H9 (cell line): ENCODE measurements around the gene DGKG. TPM values are rescaled to one million over a fixed set of nuclear protein-coding genes. Genes with fewer than 3 reads are reported as not detected.

Experiments
- DNase-seq: peaks from one replicate; pipeline ENCODE4 v3.0.0-alpha.2; 2017
- H2AFZ ChIP-seq: one replicate; pipeline ENCODE4 v1.6.1; 2013; ENCODE audit warnings: mild to moderate bottlenecking, low read length, control low read depth, moderate library complexity
- H2AK5ac ChIP-seq: 2 replicates; pipeline ENCODE4 v1.6.1; 2013; ENCODE audit warnings: low read length, control low read depth, mixed read lengths; ENCODE audit not compliant: insufficient read length
- H2BK120ac ChIP-seq: one replicate; pipeline ENCODE4 v1.6.1; 2013; ENCODE audit warnings: low read depth, mild to moderate bottlenecking, low read length, control low read depth, inconsistent platforms; ENCODE audit not compliant: poor library complexity, severe bottlenecking
- H2BK12ac ChIP-seq: 2 replicates; pipeline ENCODE4 v1.6.1; 2013; ENCODE audit warnings: low read length, control low read depth, mixed read lengths, low read depth; ENCODE audit not compliant: insufficient read length
- H2BK15ac ChIP-seq: 2 replicates; pipeline ENCODE4 v1.6.1; 2013; ENCODE audit warnings: low read depth, low read length, control low read depth
- H2BK20ac ChIP-seq: one replicate; pipeline ENCODE4 v1.6.1; 2013; ENCODE audit warnings: low read depth, mild to moderate bottlenecking, low read length, control low read depth, inconsistent platforms; ENCODE audit not compliant: poor library complexity, severe bottlenecking
- H2BK5ac ChIP-seq: 2 replicates; pipeline ENCODE4 v1.6.1; 2013; ENCODE audit warnings: low read length, control low read depth, mixed read lengths; ENCODE audit not compliant: insufficient read length
- H3K14ac ChIP-seq: 2 replicates; pipeline ENCODE4 v1.6.1; 2013; ENCODE audit warnings: low read length, control low read depth; ENCODE audit not compliant: insufficient read depth
- H3K18ac ChIP-seq: 2 replicates; pipeline ENCODE4 v1.6.1; 2013; ENCODE audit warnings: low read depth, mild to moderate bottlenecking, mixed read lengths, low read length, control low read depth; ENCODE audit not compliant: insufficient read length
- H3K23ac ChIP-seq: 2 replicates; pipeline ENCODE4 v1.6.1; 2013; ENCODE audit warnings: low read length, control low read depth, mixed read lengths, low read depth; ENCODE audit not compliant: insufficient read length
- H3K23me2 ChIP-seq: 2 replicates; pipeline ENCODE4 v1.6.1; 2013; ENCODE audit warnings: low read depth, mild to moderate bottlenecking, mixed read lengths, low read length, control low read depth; ENCODE audit not compliant: insufficient read length, poor library complexity, severe bottlenecking
- H3K27ac ChIP-seq: 2 replicates; pipeline ENCODE4 v1.5.1; 2013; ENCODE audit warnings: low read length, control low read depth, mixed read lengths, low read depth; ENCODE audit not compliant: insufficient read length
- H3K27me3 ChIP-seq: 2 replicates; pipeline ENCODE4 v1.6.1; 2013; ENCODE audit warnings: low read length, control low read depth, inconsistent platforms; ENCODE audit not compliant: insufficient read depth
- H3K4ac ChIP-seq: 2 replicates; pipeline ENCODE4 v1.6.1; 2013; ENCODE audit warnings: low read depth, mild to moderate bottlenecking, control low read depth, inconsistent platforms, low read length, moderate library complexity
- H3K4me1 ChIP-seq: 2 replicates; pipeline ENCODE4 v1.6.1; 2013; ENCODE audit warnings: low read length, control low read depth, inconsistent platforms; ENCODE audit not compliant: insufficient read depth
- H3K4me2 ChIP-seq: 2 replicates; pipeline ENCODE4 v1.6.1; 2013; ENCODE audit warnings: low read length, control low read depth, mixed read lengths; ENCODE audit not compliant: insufficient read length, insufficient read depth
- H3K56ac ChIP-seq: 2 replicates; pipeline ENCODE4 v1.6.1; 2013; ENCODE audit warnings: low read depth, mild to moderate bottlenecking, mixed read lengths, low read length, control low read depth; ENCODE audit not compliant: insufficient read length
- H3K79me1 ChIP-seq: 2 replicates; pipeline ENCODE4 v1.6.1; 2013; ENCODE audit warnings: low read depth, mild to moderate bottlenecking, moderate library complexity, low read length, control low read depth, inconsistent platforms; ENCODE audit not compliant: insufficient read depth, poor library complexity, severe bottlenecking
- H3K79me2 ChIP-seq: 2 replicates; pipeline ENCODE4 v1.6.1; 2013; ENCODE audit warnings: low read length, control low read depth, inconsistent platforms; ENCODE audit not compliant: insufficient read depth
- H3K9ac ChIP-seq: 2 replicates; pipeline ENCODE4 v1.6.1; 2013; ENCODE audit warnings: low read length, control low read depth, mixed read lengths; ENCODE audit not compliant: insufficient read length; ENCODE audit errors: extremely low read depth
- H3K9me3 ChIP-seq: one replicate; pipeline ENCODE4 v1.6.1; 2013; ENCODE audit warnings: low read depth, low read length, inconsistent platforms; ENCODE audit not compliant: control insufficient read depth
- H3T11ph ChIP-seq: one replicate; pipeline ENCODE4 v1.6.1; 2013; ENCODE audit warnings: mild to moderate bottlenecking, low read length, control low read depth, inconsistent platforms
- H4K20me1 ChIP-seq: one replicate; pipeline ENCODE4 v1.6.1; 2013; ENCODE audit not compliant: control insufficient read depth, insufficient read length, insufficient read depth
- H4K5ac ChIP-seq: 2 replicates; pipeline ENCODE4 v1.6.1; 2013; ENCODE audit warnings: low read depth, mild to moderate bottlenecking, mixed read lengths, low read length, control low read depth; ENCODE audit not compliant: insufficient read length
- H4K8ac ChIP-seq: replicated peaks from 2 replicates; pipeline ENCODE4 v1.6.1; 2013; ENCODE audit warnings: low read length, control low read depth, mixed read lengths, low read depth; ENCODE audit not compliant: insufficient read length
- H4K91ac ChIP-seq: 2 replicates; pipeline ENCODE4 v1.6.1; 2013; ENCODE audit warnings: low read depth, mild to moderate bottlenecking, moderate library complexity, mixed read lengths, low read length, control low read depth; ENCODE audit not compliant: insufficient read length
- H3K27ac Mint-ChIP-seq, 3 experiments: 2 replicates in 2 of 3; 3 replicates in 1 of 3; pipeline ENCODE4 v1.8.0; 2020 to 2021; ENCODE audit warnings: mixed read lengths in 3 of 3, mild to moderate bottlenecking in 1 of 3, moderate library complexity in 1 of 3
- H3K27me3 Mint-ChIP-seq: 2 replicates; pipeline ENCODE4 v1.8.0; 2021; ENCODE audit warnings: low read depth, mild to moderate bottlenecking, moderate library complexity, mixed read lengths
- H3K36me3 Mint-ChIP-seq, 3 experiments: 2 replicates in 2 of 3; 3 replicates in 1 of 3; pipeline ENCODE4 v1.8.0; 2020 to 2021; ENCODE audit warnings: low read depth in 3 of 3, mixed read lengths in 3 of 3; ENCODE audit not compliant: insufficient read depth in 1 of 3
- H3K4me1 Mint-ChIP-seq, 2 experiments: 2 replicates each; pipeline ENCODE4 v1.8.0; 2020; ENCODE audit warnings: mixed read lengths in 2 of 2
- H3K4me3 Mint-ChIP-seq, 2 experiments: 2 replicates in 1 of 2; 3 replicates in 1 of 2; pipeline ENCODE4 v1.8.0; 2020 to 2021; ENCODE audit warnings: mild to moderate bottlenecking in 2 of 2, mixed read lengths in 2 of 2, moderate library complexity in 1 of 2
- H3K9me3 Mint-ChIP-seq, 2 experiments: 2 replicates in 1 of 2; 3 replicates in 1 of 2; pipeline ENCODE4 v1.8.0; 2020; ENCODE audit warnings: mild to moderate bottlenecking in 2 of 2, mixed read lengths in 2 of 2, moderate library complexity in 1 of 2
- CTCF ChIP-seq: fragments of 200-600 bp; sonication (generic); conservative IDR thresholded peaks from 3 replicates; pipeline ENCODE4 v1.8.0; 2021; ENCODE audit warnings: antibody characterized with exemption, mild to moderate bottlenecking
- WGBS: extraction: QIAGEN DNeasy Blood & Tissue Kit; methylation state at CpG from one replicate; pipeline ENCODE4 v1.1.7; 2013; ENCODE audit warnings: missing lambda C conversion rate, low lambda C conversion rate, mixed read lengths; ENCODE audit not compliant: insufficient read length; ENCODE audit errors: extremely low coverage; 5-methylcytosine and 5-hydroxymethylcytosine counted together
- total RNA-seq: library from RNA; stranded (reverse); gene quantifications from 2 replicates; pipeline ENCODE4 v1.2.1, GENCODE V29; 2021

DGKG gene
- total RNA-seq, 1 experiment from 2014 or later = not detected

- Histone ChIP-seq H3K4me2 (no peak overlapping the region), H2BK5ac (no peak overlapping the region), H2AK5ac (peak overlapping the region; percentile 83), H3K23ac (no peak overlapping the region), H2AFZ (no peak overlapping the region), H3K27me3 (no peaks in the 10 kb centered on the region), H3T11ph (no peak overlapping the region), H3K18ac (no peak overlapping the region), H4K5ac (peak overlapping the region; percentile 17), H4K91ac (no peak overlapping the region), H4K20me1 (no peaks in the 10 kb centered on the region), H2BK15ac (no peak overlapping the region), H3K9ac (no peak overlapping the region), H3K23me2 (no peaks in the 10 kb centered on the region), H2BK20ac (no peak overlapping the region), H2BK120ac (no peak overlapping the region), H3K9me3 (no peaks in the 10 kb centered on the region), H3K4ac (no peak overlapping the region), H3K79me2 (no peaks in the 10 kb centered on the region), H4K8ac (no peak overlapping the region), H3K14ac (no peak overlapping the region; the same call in 1 of the 2 replicates), H3K27ac (no peak overlapping the region), H3K56ac (no peak overlapping the region), H3K79me1 (no peaks in the 10 kb centered on the region), H3K4me1 (peaks cover 7% of the 10 kb centered on the region; the same call in 1 of the 2 replicates), H2BK12ac (no peak overlapping the region)
- Mint-ChIP-seq H3K36me3 (no peaks in the 10 kb centered on the region; a peak in 1 of 7 replicates), H3K27ac (no peak overlapping the region), H3K4me3 (no peak overlapping the region; a peak in 1 of 5 replicates), H3K4me1 (peaks cover 32 to 48% of the 10 kb centered on the region in 2 experiments), H3K27me3 (peaks cover 65% of the 10 kb centered on the region), H3K9me3 (no peaks in the 10 kb centered on the region)
- no peak for DNase-seq
- TF ChIP-seq CTCF = no peak
- WGBS = no CpG with 5 or more reads among the region's 2 CpGs
These were observed 236.9 kb downstream of the DGKG start for GRCh38 chr3:186125118-186125517.
